Upper lobe of left lung (tissue), 6 donors: Measurements from ENCODE around the gene EXD1. TPM values are rescaled to one million over a fixed set of nuclear protein-coding genes. Genes with fewer than 3 reads are reported as not detected.

ENCODE experiments used
- ATAC-seq, 2 donors: fragments of 200-7000 bp; cut with Tn5 transposase; one replicate each; pipeline ENCODE4 v1.9.1; 2022; ENCODE audit warnings: mild to moderate bottlenecking in 2 of 2, moderate library complexity in 2 of 2; ENCODE audit not compliant: low FRiP score in 2 of 2
- DNase-seq, 2 donors: peaks; one replicate each; pipeline ENCODE4 v3.0.0-alpha.2; 2019 to 2020
- H3K27ac ChIP-seq, 4 donors: fragments of 200-600 bp; sonication (generic); one replicate each; pipeline ENCODE4 v1.5.1; 2016 to 2019
- H3K27me3 ChIP-seq, 4 donors: fragments of 200-600 bp; sonication (generic); one replicate each; pipeline ENCODE4 v1.5.1; 2017 to 2019
- H3K36me3 ChIP-seq, 4 donors: fragments of 200-600 bp; sonication (generic); one replicate each; pipeline ENCODE4 v1.5.1; 2016 to 2019
- H3K4me1 ChIP-seq, 4 donors: fragments of 200-600 bp; sonication (generic); one replicate each; pipeline ENCODE4 v1.5.1; 2018 to 2019
- H3K4me3 ChIP-seq, 4 donors: fragments of 200-600 bp; sonication (generic); one replicate each; pipeline ENCODE4 v1.5.1; 2017 to 2019; ENCODE audit warnings: mild to moderate bottlenecking in 2 of 4, moderate library complexity in 1 of 4
- H3K9me3 ChIP-seq, 4 donors: fragments of 200-600 bp; sonication (generic); one replicate each; pipeline ENCODE4 v1.5.1; 2018 to 2019
- EP300 ChIP-seq, 4 donors: sonication (generic); formaldehyde crosslinking; IDR thresholded peaks; one replicate each; pipeline ENCODE4 v1.5.1; 2017; ENCODE audit warnings: antibody characterized with exemption in 4 of 4, control low read depth in 2 of 4
- POLR2A ChIP-seq, 4 donors: fragments of 450-650 bp; IDR thresholded peaks; one replicate each; pipeline ENCODE4 v1.5.1; 2016 to 2017; ENCODE audit warnings: antibody characterized with exemption in 4 of 4, mild to moderate bottlenecking in 2 of 4
- POLR2AphosphoS5 ChIP-seq, 2 donors: sonication (generic); formaldehyde crosslinking; IDR thresholded peaks; one replicate each; pipeline ENCODE4 v1.5.1; 2017; ENCODE audit warnings: antibody characterized with exemption in 2 of 2
- WGBS, 2 donors: methylation state at CpG; one replicate each; pipeline ENCODE4 v1.1.5; 2017 to 2018; 5-methylcytosine and 5-hydroxymethylcytosine counted together
- total RNA-seq, 6 donors: library from RNA; depleted of rRNA in 4 of 6; stranded (reverse); fragments of >200 nt in 4 of 6; gene quantifications; one replicate each; pipeline versions ENCODE4 v1.1.0 to v1.2.1, GENCODE V29; 2016 to 2021
- TF ChIP-seq, protein P1 (sequence below), 6 experiments: fragments of 450-650 bp in 4 of 6; fragments of 200-600 bp in 2 of 6; sonication (generic) in 2 of 6; IDR thresholded peaks; one replicate each; pipeline ENCODE4 v1.5.1; 2016 to 2019; ENCODE audit warnings: antibody characterized with exemption in 6 of 6
- donor health status: DM: no; HTN: no; CAD: no; lungs with moderate emphysema.
- donor health status: DM: no; HTN: yes; CAD: no; lungs with severe emphysema.

EXD1 gene
- total RNA-seq, 6 donors from 2014 or later, result 0.09 to 0.30 TPM; not detected in 4

DNA sequence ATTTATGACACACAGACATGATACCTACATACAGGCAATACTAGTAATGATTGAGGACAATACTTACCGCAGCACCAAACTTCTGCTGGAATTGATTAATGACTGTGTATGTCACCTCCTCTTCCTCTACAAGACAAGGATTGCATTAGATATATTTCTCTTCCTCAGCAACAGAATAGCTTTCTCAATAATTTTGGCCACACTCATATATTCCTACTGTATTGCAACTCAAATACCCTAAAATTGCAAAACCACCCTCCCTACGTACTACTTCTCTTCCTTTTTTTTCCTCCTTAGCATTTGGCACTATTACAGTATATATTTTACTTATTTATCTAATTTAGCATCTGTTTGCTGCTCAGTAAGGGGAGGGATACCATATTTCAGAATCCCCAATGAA is 14.8 kb downstream of the EXD1 start:
- Histone ChIP-seq H3K27me3 (no peaks in the 10 kb centered on the region), H3K36me3 (no peaks in the 10 kb centered on the region), H3K4me1 (no peaks in the 10 kb centered on the region), H3K27ac (no peak overlapping the region), H3K9me3 (no peaks in the 10 kb centered on the region), H3K4me3 (no peak overlapping the region)
- 50 to 59% methylated on average over 2 of the region's 2 CpGs for WGBS, 2 donors
- TF ChIP-seq, protein P1, sequence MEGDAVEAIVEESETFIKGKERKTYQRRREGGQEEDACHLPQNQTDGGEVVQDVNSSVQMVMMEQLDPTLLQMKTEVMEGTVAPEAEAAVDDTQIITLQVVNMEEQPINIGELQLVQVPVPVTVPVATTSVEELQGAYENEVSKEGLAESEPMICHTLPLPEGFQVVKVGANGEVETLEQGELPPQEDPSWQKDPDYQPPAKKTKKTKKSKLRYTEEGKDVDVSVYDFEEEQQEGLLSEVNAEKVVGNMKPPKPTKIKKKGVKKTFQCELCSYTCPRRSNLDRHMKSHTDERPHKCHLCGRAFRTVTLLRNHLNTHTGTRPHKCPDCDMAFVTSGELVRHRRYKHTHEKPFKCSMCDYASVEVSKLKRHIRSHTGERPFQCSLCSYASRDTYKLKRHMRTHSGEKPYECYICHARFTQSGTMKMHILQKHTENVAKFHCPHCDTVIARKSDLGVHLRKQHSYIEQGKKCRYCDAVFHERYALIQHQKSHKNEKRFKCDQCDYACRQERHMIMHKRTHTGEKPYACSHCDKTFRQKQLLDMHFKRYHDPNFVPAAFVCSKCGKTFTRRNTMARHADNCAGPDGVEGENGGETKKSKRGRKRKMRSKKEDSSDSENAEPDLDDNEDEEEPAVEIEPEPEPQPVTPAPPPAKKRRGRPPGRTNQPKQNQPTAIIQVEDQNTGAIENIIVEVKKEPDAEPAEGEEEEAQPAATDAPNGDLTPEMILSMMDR (IDR thresholded peaks at IDR 0.05), result no peak
- no peak for TF ChIP-seq POLR2AphosphoS5 (IDR thresholded peaks at IDR 0.05)
- DNase-seq (no peak), ATAC-seq (peak in 1 of 2 donors; percentile 29)

DNA sequence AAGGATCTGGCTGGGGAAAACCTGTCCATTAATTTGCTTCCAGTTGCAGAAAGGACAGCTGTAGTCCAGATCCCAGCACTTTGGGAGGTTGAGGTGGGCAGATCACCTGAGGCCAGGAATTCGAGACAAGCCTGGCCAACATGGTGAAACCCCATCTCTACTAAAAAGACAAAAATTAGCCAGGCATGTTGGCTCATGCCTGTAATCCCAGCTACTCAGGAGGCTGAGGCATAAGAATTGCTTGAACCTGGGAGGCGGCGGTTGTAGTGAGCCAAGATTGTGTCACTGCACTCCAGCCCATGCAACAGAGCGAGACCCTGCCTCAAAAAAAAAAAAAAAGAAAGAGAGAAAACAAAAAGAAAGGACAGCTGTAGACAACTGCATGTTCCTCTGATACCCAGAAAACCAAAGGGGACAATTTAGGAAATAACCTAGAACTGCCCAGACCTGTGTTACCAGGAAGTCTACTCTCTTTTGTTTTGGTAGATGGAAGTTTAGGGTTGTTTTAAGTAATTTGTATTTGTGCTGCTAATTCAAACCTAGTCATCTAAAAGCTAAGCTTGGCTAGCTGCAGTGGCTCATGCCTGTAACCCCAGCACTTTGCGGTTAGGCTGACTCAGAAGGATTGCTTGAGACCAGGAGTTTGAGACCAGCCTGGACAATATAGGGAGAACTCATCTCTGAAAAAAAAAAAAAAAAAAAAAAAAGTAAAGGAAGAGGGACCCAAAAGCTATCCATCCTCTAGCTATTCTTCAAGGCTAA is 22.7 kb downstream of the EXD1 start:
- no peak for TF ChIP-seq POLR2A (IDR thresholded peaks at IDR 0.05)
- ATAC-seq (no peak), DNase-seq (no peak)
- WGBS, 2 donors, result 87 to 89% methylated on average over 5 of the region's 5 CpGs
- Histone ChIP-seq H3K4me3 (no peak overlapping the region), H3K36me3 (no peaks in the 10 kb centered on the region), H3K27me3 (no peaks in the 10 kb centered on the region), H3K9me3 (no peaks in the 10 kb centered on the region), H3K4me1 (no peaks in the 10 kb centered on the region), H3K27ac (no peak overlapping the region)

DNA sequence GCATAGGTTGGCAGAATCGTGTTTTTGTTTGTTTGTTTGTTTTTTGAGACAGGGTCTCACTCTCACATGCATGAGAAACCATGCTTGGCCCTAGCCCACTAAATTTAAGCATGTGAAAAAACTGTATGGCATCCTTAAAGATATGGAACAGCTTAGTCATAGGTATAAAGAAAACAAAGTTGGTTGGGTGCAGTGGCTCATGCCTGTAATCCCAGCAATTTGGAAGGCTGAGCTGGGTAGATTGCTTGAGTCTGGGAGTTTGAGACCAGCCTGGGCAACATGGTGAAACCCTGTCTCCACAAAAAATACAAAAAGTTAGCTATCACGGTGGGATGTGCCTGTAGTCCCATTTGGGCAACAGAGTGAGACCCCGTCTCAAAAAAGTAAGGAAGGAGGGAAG is 25.2 kb downstream of the EXD1 start:
- Histone ChIP-seq H3K27ac (no peak overlapping the region), H3K4me3 (no peak overlapping the region), H3K36me3 (no peaks in the 10 kb centered on the region), H3K9me3 (no peaks in the 10 kb centered on the region), H3K27me3 (no peaks in the 10 kb centered on the region), H3K4me1 (no peaks in the 10 kb centered on the region)
- DNase-seq (no peak), ATAC-seq (no peak)
- WGBS, 2 donors, result 68 to 73% methylated on average over 3 of the region's 3 CpGs
- TF ChIP-seq EP300 (IDR thresholded peaks at IDR 0.05) (no peak), POLR2A (IDR thresholded peaks at IDR 0.05) (no peak), POLR2AphosphoS5 (IDR thresholded peaks at IDR 0.05) (no peak)
- TF ChIP-seq, protein P1 (IDR thresholded peaks at IDR 0.05), result no peak

DNA sequence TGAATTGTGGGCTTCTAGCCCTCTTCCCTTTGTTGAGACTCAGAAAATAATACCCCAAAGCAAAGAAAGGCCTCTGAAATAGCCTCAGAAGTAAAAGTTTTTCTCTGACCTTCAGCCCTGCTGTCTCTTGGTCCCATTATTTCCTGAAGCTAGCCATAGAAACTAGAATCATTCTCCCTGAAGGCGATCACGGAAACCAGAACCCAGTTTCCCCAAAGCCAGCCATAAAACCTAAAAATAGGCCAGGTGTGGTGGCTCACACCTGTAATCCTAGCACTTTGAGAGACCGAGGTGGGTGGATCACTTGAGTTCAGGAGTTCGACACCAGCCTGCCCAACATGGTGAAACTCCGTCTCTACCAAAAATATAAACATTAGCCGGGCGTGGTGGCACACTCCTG is 27.2 kb downstream of the EXD1 start:
- TF ChIP-seq, protein P1 (IDR thresholded peaks at IDR 0.05), result no peak
- no peak for TF ChIP-seq POLR2AphosphoS5 (IDR thresholded peaks at IDR 0.05)
- TF ChIP-seq EP300 (IDR thresholded peaks at IDR 0.05), result no peak
- TF ChIP-seq POLR2A (IDR thresholded peaks at IDR 0.05), result no peak
- Histone ChIP-seq H3K4me1 (no peaks in the 10 kb centered on the region), H3K27me3 (no peaks in the 10 kb centered on the region), H3K4me3 (no peak overlapping the region), H3K36me3 (no peaks in the 10 kb centered on the region), H3K27ac (no peak overlapping the region), H3K9me3 (no peaks in the 10 kb centered on the region)
- WGBS, 2 donors, result 92 to 96% methylated on average over 7 of the region's 7 CpGs
- no peak for DNase-seq
- ATAC-seq, result no peak

DNA sequence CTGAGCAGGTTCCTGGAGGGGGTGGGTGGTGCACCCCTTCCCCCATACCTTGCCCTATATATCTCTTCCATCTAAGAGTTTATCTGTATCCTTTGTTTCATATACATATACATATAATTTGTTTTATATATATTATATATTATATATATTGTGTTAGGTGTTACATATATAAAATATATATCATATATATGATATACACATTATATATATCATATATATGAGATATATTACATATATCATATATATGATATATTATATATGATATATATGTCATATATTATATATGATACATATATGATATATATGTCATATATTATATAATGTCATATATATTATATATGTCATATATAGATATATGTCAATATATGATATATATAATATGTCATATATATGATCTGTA is 31.1 kb downstream of the EXD1 start:
- Histone ChIP-seq H3K36me3 (no peaks in the 10 kb centered on the region), H3K9me3 (no peaks in the 10 kb centered on the region), H3K4me1 (no peaks in the 10 kb centered on the region), H3K27me3 (no peaks in the 10 kb centered on the region), H3K4me3 (no peak overlapping the region), H3K27ac (no peak overlapping the region)
- DNase-seq, result no peak
- TF ChIP-seq EP300 (IDR thresholded peaks at IDR 0.05) (no peak), POLR2AphosphoS5 (IDR thresholded peaks at IDR 0.05) (no peak), POLR2A (IDR thresholded peaks at IDR 0.05) (no peak)
- TF ChIP-seq, protein P1 (IDR thresholded peaks at IDR 0.05), result no peak
- no peak for ATAC-seq
